NK-92 (cell line): ENCODE results near the gene UBE2C.
"Not testable (repeated sequence)": the region's sequence is repeated elsewhere in the genome, so short reads cannot be mapped to it uniquely, and the experiment has no call there.

Experiments used
- DNase-seq: peaks from one replicate; lab custom pipeline; 2025; ENCODE audit not compliant: unreplicated experiment; lab: John Stamatoyannopoulos, UW

The UBE2C gene

DNA sequence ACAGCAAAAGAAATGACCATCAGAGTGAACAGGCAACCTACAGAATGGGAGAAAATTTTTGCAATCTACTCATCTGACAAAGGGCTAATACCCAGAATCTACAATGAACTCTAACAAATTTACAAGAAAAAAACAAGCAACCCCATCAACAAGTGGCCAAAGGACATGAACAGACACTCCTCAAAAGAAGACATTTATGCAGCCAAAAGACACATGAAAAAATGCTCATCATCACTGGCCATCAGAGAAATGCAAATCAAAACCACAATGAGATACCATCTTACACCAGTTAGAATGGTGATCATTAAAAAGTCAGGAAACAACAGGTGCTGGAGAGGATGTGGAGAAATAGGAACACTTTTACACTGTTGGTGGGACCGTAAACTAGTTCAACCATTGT, 14.9 kb upstream of the UBE2C start:
- not testable (repeated sequence) for DNase-seq

DNA sequence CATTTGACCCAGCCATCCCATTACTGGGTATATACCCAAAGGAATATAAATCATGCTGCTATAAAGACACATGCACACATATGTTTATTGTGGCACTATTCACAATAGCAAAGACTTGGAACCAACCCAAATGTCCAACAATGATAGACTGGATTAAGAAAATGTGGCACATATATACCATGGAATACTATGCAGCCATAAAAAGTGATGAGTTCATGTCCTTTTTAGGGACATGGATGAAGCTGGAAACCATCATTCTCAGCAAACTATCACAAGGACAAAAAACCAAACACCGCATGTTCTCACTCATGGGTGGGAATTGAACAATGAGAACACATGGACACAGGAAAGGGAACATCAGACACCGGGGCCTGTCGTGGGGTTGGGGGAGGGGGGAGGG, 14.5 kb upstream of the UBE2C start:
- not testable (repeated sequence) for DNase-seq

DNA sequence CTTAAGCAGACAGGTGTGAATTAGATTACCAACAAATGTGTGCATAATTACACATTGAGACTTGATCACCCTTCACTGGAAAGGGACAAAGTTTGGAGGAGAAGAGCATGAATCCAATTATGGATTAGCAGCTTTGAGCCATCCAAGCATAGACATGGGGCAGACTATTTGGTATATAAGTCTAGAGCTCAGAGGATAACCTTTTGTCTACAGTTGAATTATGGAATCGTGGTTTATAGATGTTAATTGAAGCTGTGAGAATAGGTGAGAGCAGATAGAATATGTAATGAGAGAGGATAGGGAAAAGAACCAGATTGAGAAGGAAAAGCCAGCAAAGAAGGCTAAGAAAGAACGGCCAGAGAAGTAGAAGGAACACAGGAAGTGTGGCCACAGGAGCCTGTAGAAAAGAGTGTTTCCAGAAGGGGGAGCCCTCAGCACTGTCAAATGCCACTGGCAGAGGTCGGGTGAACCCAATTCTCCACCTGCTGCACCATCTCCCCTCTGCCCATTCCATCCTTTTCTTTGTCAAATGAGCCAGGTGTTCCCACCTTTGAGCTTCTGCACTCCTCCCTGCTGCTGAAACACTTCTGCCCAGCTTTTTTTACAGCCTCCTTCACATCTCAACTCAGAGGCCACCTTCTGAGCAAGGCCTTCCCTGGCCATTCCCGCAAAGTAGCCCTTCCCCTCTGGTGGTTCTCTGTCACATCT, 13.4 kb upstream of the UBE2C start:
- DNase-seq, result no peak

DNA sequence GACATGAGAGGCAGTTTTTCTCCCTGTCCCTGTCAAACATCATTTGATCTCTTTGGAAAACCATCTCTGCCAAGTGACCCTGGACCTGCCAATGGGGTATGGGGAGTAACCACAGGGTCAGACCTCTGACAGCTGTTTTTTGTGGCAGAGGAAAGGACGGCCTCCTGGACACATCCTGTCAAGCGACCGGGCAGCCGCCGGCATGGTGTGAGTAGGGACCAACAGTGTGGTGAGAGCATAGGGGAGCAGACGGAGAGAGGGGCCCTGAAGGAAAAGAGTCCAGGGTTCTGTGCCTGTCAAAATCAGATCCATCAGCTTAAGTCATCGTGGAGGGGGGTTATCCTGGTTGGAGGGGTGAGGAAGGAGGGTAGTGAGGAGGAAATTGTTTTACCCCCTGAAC, 10.6 kb upstream of the UBE2C start:
- no peak for DNase-seq

DNA sequence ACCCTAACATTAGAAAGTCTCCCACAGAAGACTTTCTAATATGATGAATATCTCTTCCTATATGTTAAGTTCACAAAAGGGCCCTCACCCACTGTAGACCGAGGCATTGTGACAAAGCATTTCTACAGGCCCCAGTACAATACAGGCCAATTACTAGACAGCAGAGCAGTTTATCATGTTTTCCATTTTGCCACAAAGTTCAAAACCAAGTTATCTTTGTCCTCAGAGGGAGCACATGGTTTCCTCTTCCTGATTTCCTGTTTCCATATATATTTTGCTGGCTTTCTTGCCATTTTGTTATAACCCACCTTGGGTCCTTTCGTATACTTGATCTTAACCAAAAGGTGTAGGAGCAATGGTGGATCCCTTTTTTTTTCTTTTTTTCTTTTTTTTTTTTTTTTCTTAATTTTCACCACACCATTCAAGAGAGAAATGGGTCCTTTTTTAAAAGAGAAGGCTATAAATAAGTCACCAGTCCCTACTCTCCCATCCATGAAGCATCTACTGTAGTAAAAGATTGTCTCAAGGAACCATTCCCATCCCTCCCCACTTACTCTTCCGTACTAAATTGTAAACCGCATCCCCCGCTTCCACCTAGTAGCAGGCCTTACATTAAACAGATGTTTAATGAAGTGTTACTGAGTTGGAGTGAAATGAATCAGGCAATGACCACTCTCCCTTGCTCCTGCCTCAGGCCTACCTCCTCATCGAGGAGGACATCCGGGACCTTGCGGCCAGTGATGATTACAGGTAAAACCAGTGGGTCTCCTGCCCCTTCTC, 2.1 kb upstream of the UBE2C start:
- no peak for DNase-seq

DNA sequence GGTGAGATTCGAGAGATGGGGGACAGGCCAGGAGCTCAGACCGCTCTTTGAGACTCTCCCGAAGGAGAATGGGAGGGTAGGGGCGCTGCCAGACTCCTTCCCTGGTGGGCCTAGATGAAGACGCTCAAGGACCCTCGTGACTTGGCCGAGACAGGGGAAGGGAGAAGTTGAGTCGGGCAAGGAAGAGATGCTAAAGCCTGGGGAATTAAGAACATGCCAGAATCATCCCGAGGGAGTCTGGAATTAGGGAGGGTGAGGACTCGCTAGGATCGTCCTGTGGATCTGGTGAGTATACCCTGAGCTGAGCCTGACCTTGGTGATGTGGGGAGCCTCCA, 529 bp downstream of the UBE2C start:
- no peak for DNase-seq

DNA sequence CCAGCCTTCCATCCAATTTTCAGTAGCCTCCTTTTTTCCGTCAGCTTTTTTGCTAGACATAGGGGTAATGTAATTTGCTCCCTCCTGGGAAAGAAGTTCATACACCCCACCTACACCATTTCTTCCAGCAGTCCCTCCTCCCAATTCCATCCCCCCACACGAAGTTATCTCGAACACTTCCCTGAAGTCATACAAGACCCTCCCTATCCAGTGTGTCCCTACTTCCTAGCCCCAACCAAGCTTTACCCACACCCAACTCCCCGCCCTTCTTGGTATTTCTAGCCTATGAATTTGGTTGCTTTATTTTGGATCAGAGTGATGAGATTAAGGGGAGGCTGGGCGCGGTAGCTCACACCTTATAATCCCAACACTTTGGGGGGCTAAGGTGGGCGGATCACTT, 1.0 kb downstream of the UBE2C start:
- no peak for DNase-seq

DNA sequence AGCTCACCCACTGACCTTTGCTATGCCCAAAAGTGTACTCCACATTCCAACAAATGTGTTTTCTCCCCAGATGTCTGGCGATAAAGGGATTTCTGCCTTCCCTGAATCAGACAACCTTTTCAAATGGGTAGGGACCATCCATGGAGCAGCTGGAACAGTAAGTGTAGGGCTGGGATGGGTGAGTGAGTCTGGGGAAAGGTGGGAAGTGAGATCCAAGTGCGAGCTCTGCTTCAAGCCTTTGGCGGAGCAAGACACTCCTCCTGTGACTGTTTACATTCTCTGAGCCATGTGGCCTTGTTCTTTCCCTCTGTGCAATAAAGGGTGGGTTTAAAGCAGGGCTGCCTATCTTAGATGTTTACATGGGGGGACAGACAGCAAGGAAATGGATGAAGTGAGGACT, 1.9 kb downstream of the UBE2C start:
- DNase-seq, result no peak

DNA sequence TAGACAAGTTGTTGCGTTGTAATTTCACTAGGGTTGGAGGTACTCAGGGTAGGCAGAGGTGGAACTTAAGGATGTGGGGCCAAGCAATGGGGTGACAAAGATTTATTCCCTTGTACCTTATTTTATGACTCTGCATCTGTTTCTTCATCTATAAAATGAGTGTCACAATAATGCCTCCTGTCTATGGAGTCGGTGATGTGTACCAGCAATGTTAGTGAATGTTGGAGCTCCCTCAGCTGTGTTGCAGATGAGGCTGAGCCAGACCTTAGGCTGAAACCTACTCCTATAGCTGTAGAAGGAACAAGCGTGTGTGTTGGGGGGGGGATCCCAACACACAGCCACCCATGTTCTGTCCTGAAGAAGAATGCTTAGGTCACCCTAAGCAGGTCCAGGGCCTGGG, 4.5 kb downstream of the UBE2C start:
- no peak for DNase-seq

DNA sequence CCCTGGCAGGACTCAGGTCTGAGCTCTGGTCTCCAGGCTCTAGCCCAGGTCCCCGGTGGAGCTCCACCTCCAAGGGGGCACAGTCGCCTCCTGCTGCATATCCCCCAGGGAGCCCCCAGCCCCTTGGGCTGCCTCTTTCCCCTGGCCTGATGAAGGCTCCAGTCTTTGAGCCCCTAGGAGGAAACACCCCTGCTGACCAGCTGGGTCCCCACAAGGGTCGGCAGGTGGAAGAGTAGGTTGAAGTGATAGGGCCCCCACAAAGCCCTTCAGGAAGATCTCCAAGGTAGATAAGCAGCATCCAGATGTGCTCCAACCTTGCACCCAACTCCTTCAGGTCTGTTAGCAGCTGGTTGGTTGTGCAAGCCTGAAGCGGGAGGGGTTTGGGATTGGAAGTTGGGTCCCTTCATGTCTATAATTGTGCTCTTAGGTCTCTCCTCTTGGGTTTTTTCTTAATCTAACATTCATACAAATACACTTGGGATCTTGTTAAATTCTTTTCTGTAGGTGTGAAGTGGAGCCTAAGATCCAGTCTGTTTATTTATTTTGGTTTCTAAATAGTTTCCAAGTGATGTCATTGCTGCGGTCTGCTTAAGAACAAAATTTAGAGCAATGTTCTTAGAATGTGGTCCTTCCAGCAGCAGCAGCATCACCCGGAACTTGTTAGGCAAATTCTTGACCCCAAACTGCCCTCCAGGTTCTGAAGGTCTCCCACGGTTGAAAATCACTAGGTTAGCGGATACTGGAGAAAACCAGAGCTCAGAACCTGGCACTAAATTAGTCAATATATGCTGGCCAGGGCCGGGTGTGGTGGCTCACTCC, 5.1 kb downstream of the UBE2C start:
- DNase-seq, result no peak

DNA sequence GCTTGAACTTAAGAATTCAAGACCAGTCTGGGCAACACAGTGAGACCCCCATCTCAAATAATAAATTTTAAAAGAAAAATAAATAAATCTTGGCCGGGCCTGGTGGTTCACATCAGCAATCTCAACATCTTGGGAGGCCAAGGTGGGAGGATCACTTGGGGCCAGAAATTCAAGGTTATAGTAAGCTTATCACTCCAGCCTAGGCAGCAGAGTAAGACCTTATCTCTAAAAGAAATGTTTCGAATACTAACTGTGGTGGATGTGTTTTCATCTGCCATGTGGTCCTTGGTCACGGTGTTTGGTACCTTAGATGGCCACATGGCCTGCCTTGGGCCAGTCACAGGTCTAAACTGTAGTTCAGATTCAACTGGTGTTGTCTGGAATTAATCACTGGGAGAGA, 5.8 kb downstream of the UBE2C start:
- no peak for DNase-seq

DNA sequence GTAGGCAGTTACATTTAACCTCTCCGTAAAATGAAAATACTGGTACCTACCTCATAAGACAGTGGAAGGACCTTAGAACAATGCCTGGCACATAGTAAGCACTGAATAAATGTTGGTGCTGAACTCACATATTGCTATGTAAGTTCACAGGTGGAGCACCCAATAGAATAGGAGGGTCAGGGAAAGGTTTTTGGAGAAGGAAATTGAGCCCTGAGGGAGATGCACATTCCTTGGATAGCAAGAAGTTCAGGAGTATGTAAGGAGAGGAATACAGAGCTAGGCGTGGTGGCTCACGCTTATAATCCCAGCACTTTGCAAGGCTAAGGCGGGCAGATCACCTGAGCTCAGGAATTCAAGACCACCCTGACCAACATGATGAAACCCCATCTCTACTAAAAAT, 7.0 kb downstream of the UBE2C start:
- no peak for DNase-seq

DNA sequence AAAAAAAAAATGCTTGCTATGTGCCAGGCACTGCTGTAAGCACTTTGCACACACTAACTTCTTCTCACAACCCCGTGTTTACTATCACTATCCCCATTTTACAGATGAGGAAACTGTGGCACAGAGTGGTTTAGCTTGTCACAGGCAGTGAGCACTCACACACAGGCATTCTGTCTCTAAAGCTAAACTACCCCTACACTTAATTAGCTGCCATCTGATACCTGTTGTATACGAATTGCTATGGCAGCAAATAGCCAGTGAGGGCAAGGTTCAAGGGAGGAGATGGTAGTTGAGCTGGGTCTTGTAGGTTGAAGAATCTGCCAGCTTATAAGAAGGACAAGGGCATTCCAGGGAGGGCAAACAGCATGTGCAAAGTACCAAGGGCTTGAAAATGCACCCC, 9.5 kb downstream of the UBE2C start:
- no peak for DNase-seq

DNA sequence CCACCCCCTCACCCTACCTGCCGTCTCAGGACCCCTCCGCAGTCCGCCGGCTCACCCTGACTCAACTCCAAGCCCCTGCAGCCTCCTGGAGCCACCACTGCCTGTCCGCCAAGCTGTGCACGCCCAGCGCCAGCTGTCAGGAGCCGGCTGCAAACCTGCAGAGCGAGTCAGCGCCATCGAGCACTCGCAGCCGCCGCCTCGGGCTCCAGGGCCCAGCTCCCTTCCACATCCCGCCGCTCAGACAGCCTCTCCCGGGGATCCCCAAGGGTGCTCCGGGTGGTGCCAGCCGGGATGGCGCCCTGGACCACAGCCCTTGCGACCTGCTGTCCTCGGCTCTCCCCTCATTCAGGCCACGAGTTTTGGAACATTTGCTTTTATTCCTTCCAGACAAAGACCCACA, 10.4 kb downstream of the UBE2C start:
- no peak for DNase-seq

DNA sequence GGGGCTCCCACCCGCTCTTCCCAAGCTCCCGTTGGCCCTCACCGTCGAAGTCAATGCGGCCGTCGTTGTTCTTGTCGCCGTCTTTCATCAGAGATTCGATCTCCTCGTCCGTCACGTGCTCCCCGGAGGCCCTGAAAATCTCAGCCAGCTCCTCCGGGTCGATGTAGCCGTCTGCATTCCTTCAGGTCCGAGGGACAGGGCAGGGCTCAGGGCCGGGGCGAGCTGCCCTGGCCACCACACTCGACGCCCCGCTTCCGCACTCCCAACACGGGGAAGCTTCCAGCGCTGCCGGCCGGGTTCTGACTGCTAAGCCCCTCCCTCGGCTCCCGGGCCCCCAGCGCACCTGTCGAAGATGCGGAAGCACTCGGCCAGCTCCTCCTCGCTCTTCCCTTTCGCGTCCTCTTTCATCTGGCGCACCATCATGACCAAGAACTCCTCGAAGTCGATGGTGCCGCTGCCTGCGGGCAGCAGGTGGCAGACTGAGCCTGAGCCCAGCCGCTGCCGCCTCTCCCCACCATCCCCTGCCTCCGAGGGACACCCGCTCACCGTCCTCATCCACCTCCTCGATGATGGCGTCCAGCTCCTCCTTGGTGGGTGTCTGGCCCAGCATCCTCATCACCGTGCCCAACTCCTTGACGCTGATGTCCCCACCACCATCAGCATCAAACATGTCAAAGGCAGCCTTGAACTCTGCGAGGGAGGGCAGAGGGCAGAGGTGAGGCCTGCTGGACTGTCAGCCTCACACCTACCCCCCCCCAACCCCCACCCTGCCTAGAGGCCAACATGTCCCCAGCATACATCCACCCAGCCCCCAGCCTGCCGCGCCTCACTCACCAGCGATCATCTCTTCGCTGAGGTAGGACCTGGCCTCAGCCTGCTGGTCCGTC, 11.7 kb downstream of the UBE2C start:
- DNase-seq, result no peak

DNA sequence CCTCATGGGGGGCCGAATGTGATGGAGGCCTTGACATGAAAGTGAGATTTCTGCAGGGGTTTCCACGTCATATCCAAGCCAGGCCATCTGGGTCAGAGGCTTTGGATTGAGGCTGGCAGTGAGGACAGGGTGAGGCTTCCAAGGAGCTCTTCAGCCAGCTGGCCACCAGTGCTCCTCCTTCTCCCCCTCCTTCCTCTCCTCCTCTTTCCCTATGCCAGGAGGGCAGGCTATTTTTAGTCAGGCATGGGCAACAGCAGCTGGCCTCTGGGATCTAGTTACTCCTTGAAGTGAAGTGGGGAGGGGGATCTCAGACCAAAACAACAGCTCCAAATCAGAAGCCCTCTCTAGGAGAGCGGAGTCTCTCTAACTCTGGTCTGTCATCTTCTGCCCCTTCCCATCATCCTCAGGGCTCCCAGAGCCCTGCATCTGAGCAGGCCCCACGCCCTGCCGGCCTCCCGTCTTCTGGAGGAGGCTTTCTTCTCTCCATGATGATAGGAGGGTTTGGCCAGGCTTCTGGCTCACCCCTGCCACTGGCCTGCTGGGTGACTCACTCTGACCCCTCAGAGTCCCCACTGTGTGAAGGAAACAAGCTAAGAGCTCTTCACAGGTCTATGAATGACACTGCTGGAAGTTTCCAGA, 14.1 kb downstream of the UBE2C start:
- no peak for DNase-seq

DNA sequence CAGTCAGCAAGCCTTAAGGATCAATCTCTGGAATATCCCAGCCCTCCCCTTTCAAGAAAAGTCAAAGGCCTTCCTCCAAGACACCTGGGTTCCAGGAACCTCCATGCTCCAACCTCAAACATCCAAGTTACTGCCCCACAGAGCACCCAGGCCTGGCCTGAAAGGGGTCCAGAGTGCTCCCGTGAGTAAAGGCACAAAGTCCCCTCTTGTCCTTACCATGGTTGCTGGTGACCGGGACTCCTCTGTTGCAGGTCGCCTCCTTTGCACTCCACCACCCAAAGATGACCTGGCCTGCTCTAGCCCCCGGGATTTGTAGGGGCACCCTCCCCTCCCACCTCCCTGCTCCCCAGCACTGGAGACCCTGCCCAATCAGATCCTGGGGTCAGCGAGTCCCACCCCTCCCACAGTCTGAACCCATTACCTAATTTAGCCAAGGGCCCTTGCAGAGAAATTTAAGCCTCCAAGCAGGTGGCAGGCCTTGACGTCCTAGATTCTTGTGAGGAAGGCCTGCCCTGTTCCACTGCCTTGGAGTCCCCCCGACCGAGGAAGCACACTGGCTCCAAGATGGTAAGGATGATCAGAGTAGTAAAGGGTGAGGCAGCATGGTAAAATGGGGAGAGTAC, 14.7 kb downstream of the UBE2C start, which contains the start of gene TNNC2:
TNNC2 (minus strand) TSS at position 283 of the 623 bp plus-strand sequence; CDS start at position 219, 64 bp downstream.
- DNase-seq, result no peak

DNA sequence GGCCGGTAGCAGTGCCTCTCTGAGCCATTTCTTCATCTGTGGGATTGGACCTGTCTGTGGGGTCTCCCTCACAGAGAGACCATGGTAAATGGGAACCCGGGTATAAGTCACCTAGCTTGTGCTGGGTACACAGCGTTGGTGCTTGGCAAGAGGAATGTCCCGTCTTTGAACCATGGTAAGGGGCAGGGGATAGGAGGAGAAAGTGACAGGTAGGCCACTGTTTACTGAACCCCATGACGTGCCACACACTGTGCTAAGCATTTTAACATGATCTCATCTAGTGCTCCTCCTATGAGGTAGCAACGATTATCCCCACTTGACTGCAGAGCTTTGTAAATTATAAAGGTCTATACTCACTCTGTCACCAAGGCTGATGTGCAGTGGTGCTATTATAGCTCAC, 15.3 kb downstream of the UBE2C start:
- DNase-seq, result no peak

DNA sequence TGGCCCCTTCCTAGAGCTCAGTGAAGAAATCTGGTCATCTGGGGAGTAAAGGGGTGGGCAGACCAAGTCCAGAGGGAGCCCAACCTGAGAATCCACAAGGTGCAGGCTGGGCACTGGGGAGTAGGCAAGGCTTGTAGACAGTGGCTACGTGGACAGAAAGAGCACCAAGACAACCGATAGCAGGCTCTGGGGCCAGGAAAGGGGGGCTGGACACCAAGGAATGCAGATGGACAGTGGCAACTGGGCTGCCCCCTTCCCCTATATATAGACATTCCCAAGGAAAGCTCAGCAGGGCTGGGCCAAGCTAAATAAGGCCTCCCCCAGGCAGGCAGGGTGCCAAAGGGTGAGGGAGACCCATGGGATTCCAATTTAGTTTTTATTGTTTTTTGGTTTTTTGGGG, 16.1 kb downstream of the UBE2C start:
- no peak for DNase-seq

DNA sequence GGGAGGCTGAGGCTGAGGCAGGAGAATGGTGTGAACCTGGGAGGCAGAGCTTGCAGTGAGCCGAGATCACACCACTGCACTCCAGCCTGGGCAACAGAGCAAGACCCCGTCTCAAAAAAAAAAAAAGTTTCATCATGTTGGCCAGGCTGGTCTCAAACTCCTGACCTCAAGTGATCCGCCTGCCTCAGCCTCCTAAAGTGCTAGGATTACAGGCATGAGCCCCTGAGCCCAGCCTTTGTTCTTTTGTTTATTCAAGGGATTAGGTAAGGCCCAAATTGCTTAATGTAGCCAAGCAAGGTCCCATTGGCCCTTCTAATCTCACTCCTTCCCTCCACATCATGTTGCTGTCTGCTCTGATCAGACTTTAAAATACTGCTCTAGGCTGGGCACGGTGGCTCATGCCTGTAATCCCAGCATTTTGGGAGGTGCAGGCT, 17.2 kb downstream of the UBE2C start:
- DNase-seq, result not testable (repeated sequence)
